ENCODE data around the gene SMYD3. TPM values are rescaled to one million over a fixed set of nuclear protein-coding genes. Genes with fewer than 3 reads are reported as not detected.
"Not testable (repeated sequence)": the region's sequence is repeated elsewhere in the genome, so short reads cannot be mapped to it uniquely, and the experiment has no call there.

Gene SMYD3
- total and polyA plus RNA-seq, 2 donors (not counting 1 experiment from before 2014, with no cell fraction given), result 69.4 to 83.1 TPM

GRCh38 chr1:245776139-245776538 is 730.9 kb downstream of the SMYD3 start:
- H3K4me2 ChIP-seq (ENCODE audit: extremely low read depth, insufficient read depth, low read length), result no peak overlapping the region
- no peaks in the 10 kb centered on the region for H3K36me3 ChIP-seq (ENCODE audit: control insufficient read depth, insufficient read depth, low read length)
- H3K79me2 ChIP-seq (ENCODE audit: control insufficient read depth, insufficient read depth, low read length), result no peaks in the 10 kb centered on the region
- TF ChIP-seq CTCF (conservative IDR thresholded peaks at IDR 0.05 in 1 of 2, IDR thresholded peaks at IDR 0.05 in 1 of 2; ENCODE audit: low read depth in 1 of 2, low read length in 2 of 2), result no peak
- no peak for TF ChIP-seq EZH2 (IDR thresholded peaks at IDR 0.05; ENCODE audit: low read length, missing control alignments)
- H3K4me3 ChIP-seq (replicated peaks in 1 of 4; ENCODE audit: control extremely low read depth in 1 of 4, insufficient read depth in 1 of 4, low read depth in 3 of 4, low read length in 4 of 4), result no peak overlapping the region
- peaks cover 11% of the 10 kb centered on the region for H3K4me1 ChIP-seq (ENCODE audit: control insufficient read depth, extremely low read depth, insufficient read depth, low read length)
- no peak overlapping the region for H3K27ac ChIP-seq (ENCODE audit: insufficient read depth, low read length)
- H3K9me3 ChIP-seq (ENCODE audit: control insufficient read depth, insufficient read depth, low read depth, low read length), result no peaks in the 10 kb centered on the region
- H4K20me1 ChIP-seq (ENCODE audit: control insufficient read depth, extremely low read depth, insufficient read depth, low read length), result no peaks in the 10 kb centered on the region
- no peak overlapping the region for H2AFZ ChIP-seq (ENCODE audit: low read length)
- H3K27me3 ChIP-seq (ENCODE audit: control insufficient read depth, insufficient read depth, low read length), result no peaks in the 10 kb centered on the region
- no peak for DNase-seq (ENCODE audit: low read depth in 2 of 2)
- H3K9ac ChIP-seq (ENCODE audit: insufficient read depth, low read length), result no peak overlapping the region

GRCh38 chr1:245774931-245775330 is 732.1 kb downstream of the SMYD3 start:
- not testable (repeated sequence) for H3K27ac ChIP-seq (ENCODE audit: insufficient read depth, low read length); H2AFZ ChIP-seq (ENCODE audit: low read length); H3K4me3 ChIP-seq (replicated peaks in 1 of 4; ENCODE audit: control extremely low read depth in 1 of 4, insufficient read depth in 1 of 4, low read depth in 3 of 4, low read length in 4 of 4); H3K9me3 ChIP-seq (ENCODE audit: control insufficient read depth, insufficient read depth, low read depth, low read length); H3K4me2 ChIP-seq (ENCODE audit: extremely low read depth, insufficient read depth, low read length); H3K36me3 ChIP-seq (ENCODE audit: control insufficient read depth, insufficient read depth, low read length); DNase-seq (ENCODE audit: low read depth in 2 of 2); H3K9ac ChIP-seq (ENCODE audit: insufficient read depth, low read length); H3K27me3 ChIP-seq (ENCODE audit: control insufficient read depth, insufficient read depth, low read length); H3K79me2 ChIP-seq (ENCODE audit: control insufficient read depth, insufficient read depth, low read length); H4K20me1 ChIP-seq (ENCODE audit: control insufficient read depth, extremely low read depth, insufficient read depth, low read length)
- peaks cover 13% of the 10 kb centered on the region for H3K4me1 ChIP-seq (ENCODE audit: control insufficient read depth, extremely low read depth, insufficient read depth, low read length)

- no peak overlapping the region for H3K27ac ChIP-seq (ENCODE audit: insufficient read depth, low read length)
- no peak overlapping the region for H3K9ac ChIP-seq (ENCODE audit: insufficient read depth, low read length)
- H3K4me2 ChIP-seq (ENCODE audit: extremely low read depth, insufficient read depth, low read length), result no peak overlapping the region
- no peaks in the 10 kb centered on the region for H4K20me1 ChIP-seq (ENCODE audit: control insufficient read depth, extremely low read depth, insufficient read depth, low read length)
- no peaks in the 10 kb centered on the region for H3K79me2 ChIP-seq (ENCODE audit: control insufficient read depth, insufficient read depth, low read length)
- no peaks in the 10 kb centered on the region for H3K9me3 ChIP-seq (ENCODE audit: control insufficient read depth, insufficient read depth, low read depth, low read length)
- TF ChIP-seq EZH2 (IDR thresholded peaks at IDR 0.05; ENCODE audit: low read length, missing control alignments), result no peak
- TF ChIP-seq CTCF (conservative IDR thresholded peaks at IDR 0.05 in 1 of 2, IDR thresholded peaks at IDR 0.05 in 1 of 2; ENCODE audit: low read depth in 1 of 2, low read length in 2 of 2), result no peak
- H3K4me3 ChIP-seq (replicated peaks in 1 of 4; ENCODE audit: control extremely low read depth in 1 of 4, insufficient read depth in 1 of 4, low read depth in 3 of 4, low read length in 4 of 4), result no peak overlapping the region
- H3K27me3 ChIP-seq (ENCODE audit: control insufficient read depth, insufficient read depth, low read length), result no peaks in the 10 kb centered on the region
- no peaks in the 10 kb centered on the region for H3K36me3 ChIP-seq (ENCODE audit: control insufficient read depth, insufficient read depth, low read length)
- H3K4me1 ChIP-seq (ENCODE audit: control insufficient read depth, extremely low read depth, insufficient read depth, low read length), result peaks cover 18% of the 10 kb centered on the region
- no peak overlapping the region for H2AFZ ChIP-seq (ENCODE audit: low read length)
- no peak for DNase-seq (ENCODE audit: low read depth in 2 of 2)
Measured at GRCh38 chr1:245774196-245774595, 732.9 kb downstream of the SMYD3 start.
